ENCODE data around the gene ETFRF1.
A peak's percentile ranks its signal among the peaks of the same experiment; 100 is the strongest.

Gene ETFRF1

GRCh38 chr12:25195056-25195971 lies at the start of gene ETFRF1, which contains the start of gene DNAI7:
Gene ETFRF1, plus strand, starts transcription at chr12:25195237. Its CDS starts 8,720 bp downstream, at chr12:25203957.
Gene DNAI7, minus strand, starts transcription at chr12:25195160. Its CDS starts 82 bp downstream, at chr12:25195078.
- no peak for TF ChIP-seq CTCF (IDR thresholded peaks at IDR 0.05)
- H3K27ac ChIP-seq, result peak within 1 kb of the TSS; percentile 97 to 98
- peak; percentile 99 for DNase-seq (ENCODE audit: low spot score)
- peak within 1 kb of the TSS; percentile 83 for H3K4me3 ChIP-seq

GRCh38 chr12:25146686-25147085 lies 48.4 kb upstream of the ETFRF1 start:
- Histone ChIP-seq H3K27ac (no peak overlapping the region), H3K4me3 (no peak overlapping the region)
- no peak for TF ChIP-seq CTCF (IDR thresholded peaks at IDR 0.05)
- no peak for DNase-seq (ENCODE audit: low spot score)

- no peak for TF ChIP-seq CTCF (IDR thresholded peaks at IDR 0.05)
- DNase-seq (ENCODE audit: low spot score), result peak; percentile 76
- no peak overlapping the region for H3K4me3 ChIP-seq
- peak overlapping the region in 1 of 2 donors; percentile 56 for H3K27ac ChIP-seq
These were observed 43.6 kb upstream of the ETFRF1 start for GRCh38 chr12:25151476-25151875.

- peak overlapping the region in 1 of 2 donors; percentile 56 for H3K27ac ChIP-seq
- H3K4me3 ChIP-seq, result no peak overlapping the region
- no peak for TF ChIP-seq CTCF (IDR thresholded peaks at IDR 0.05)
- no peak for DNase-seq (ENCODE audit: low spot score)
These were observed 43.0 kb upstream of the ETFRF1 start for GRCh38 chr12:25152055-25152454.

- no peak overlapping the region for H3K27ac ChIP-seq
- no peak overlapping the region for H3K4me3 ChIP-seq
- no peak for DNase-seq (ENCODE audit: low spot score)
- TF ChIP-seq CTCF (IDR thresholded peaks at IDR 0.05), result no peak
These were observed 39.9 kb upstream of the ETFRF1 start for GRCh38 chr12:25155022-25155576.

GRCh38 chr12:25156061-25156460 lies 39.0 kb upstream of the ETFRF1 start:
- H3K4me3 ChIP-seq, result no peak overlapping the region
- no peak overlapping the region for H3K27ac ChIP-seq
- TF ChIP-seq CTCF (IDR thresholded peaks at IDR 0.05), result no peak
- DNase-seq (ENCODE audit: low spot score), result no peak
